HT-29 (cell line): ENCODE results near the gene TAOK1. TPM values are rescaled to one million over a fixed set of nuclear protein-coding genes. Genes with fewer than 3 reads are reported as not detected.
"Not testable (repeated sequence)": the region's sequence is repeated elsewhere in the genome, so short reads cannot be mapped to it uniquely, and the experiment has no call there.

Source experiments
- DNase-seq: peaks from one replicate; pipeline ENCODE4 v3.0.0-alpha.2; 2015; ENCODE audit warnings: low spot score
- total RNA-seq: library from RNA; depleted of rRNA; stranded (reverse); fragments of >200 nt; shearing (Covaris generic); gene quantifications from 2 replicates; pipeline ENCODE4 v1.2.3, GENCODE V29; 2014; rRNA removed

Gene TAOK1
- 20.5 and 25.9 TPM in 2 replicates for total RNA-seq

- DNase-seq, result peak; percentile 99
Measured at GRCh38 chr17:29389982-29390850, at the start of gene TAOK1. Gene TAOK1, plus strand, starts transcription at chr17:29390363. Its CDS starts 61,186 bp downstream, at chr17:29451549.

- no peak for DNase-seq
Measured at GRCh38 chr17:29341726-29342125, 48.4 kb upstream of the TAOK1 start.

- DNase-seq, result no peak
Measured at GRCh38 chr17:29342158-29342765, 47.9 kb upstream of the TAOK1 start.

GRCh38 chr17:29344201-29344856 is 45.8 kb upstream of the TAOK1 start:
- DNase-seq, result no peak

- DNase-seq, result no peak
Measured at GRCh38 chr17:29345066-29345465, 45.1 kb upstream of the TAOK1 start.

- not testable (repeated sequence) for DNase-seq
Measured at GRCh38 chr17:29345470-29345869, 44.7 kb upstream of the TAOK1 start.

- DNase-seq, result no peak
Measured at GRCh38 chr17:29346462-29346861, 43.7 kb upstream of the TAOK1 start.

GRCh38 chr17:29347831-29348629 is 42.1 kb upstream of the TAOK1 start:
- no peak for DNase-seq

- DNase-seq, result no peak
Measured at GRCh38 chr17:29349409-29349808, 40.8 kb upstream of the TAOK1 start.

GRCh38 chr17:29352146-29352545 is 38.0 kb upstream of the TAOK1 start:
- no peak for DNase-seq

- no peak for DNase-seq
Measured at GRCh38 chr17:29357232-29357631, 32.9 kb upstream of the TAOK1 start.

GRCh38 chr17:29357821-29358232 is 32.3 kb upstream of the TAOK1 start:
- no peak for DNase-seq

- no peak for DNase-seq
Measured at GRCh38 chr17:29358416-29358815, 31.7 kb upstream of the TAOK1 start.

- DNase-seq, result no peak
Measured at GRCh38 chr17:29359777-29360176, 30.4 kb upstream of the TAOK1 start.

GRCh38 chr17:29363716-29364115 is 26.4 kb upstream of the TAOK1 start:
- DNase-seq, result no peak

- DNase-seq, result no peak
Measured at GRCh38 chr17:29364691-29365090, 25.5 kb upstream of the TAOK1 start.

- DNase-seq, result no peak
Measured at GRCh38 chr17:29368161-29368560, 22.0 kb upstream of the TAOK1 start.

GRCh38 chr17:29368926-29369325 is 21.2 kb upstream of the TAOK1 start:
- no peak for DNase-seq

- DNase-seq, result peak; percentile 93
Measured at GRCh38 chr17:29369831-29370735, 20.1 kb upstream of the TAOK1 start.

- DNase-seq, result no peak
Measured at GRCh38 chr17:29376667-29377270, 13.4 kb upstream of the TAOK1 start.
